Erythroblast (primary cell): Measurements from ENCODE around the gene CES1.
A peak's percentile ranks its signal among the peaks of the same experiment; 100 is the strongest.
"Not testable (repeated sequence)": the region's sequence is repeated elsewhere in the genome, so short reads cannot be mapped to it uniquely, and the experiment has no call there.

Source experiments
- DNase-seq, 2 experiments: peaks; one replicate each; lab custom pipeline; 2025; lab: John Stamatoyannopoulos, UW
- GATA1 ChIP-seq: IDR thresholded peaks from 2 replicates; pipeline ENCODE4 v1.6.1; 2011; ENCODE audit warnings: low read depth, mild to moderate bottlenecking, control low read depth, low read length, moderate library complexity
- POLR2A ChIP-seq: IDR thresholded peaks from 2 replicates; pipeline ENCODE4 v1.6.1; 2011; ENCODE audit warnings: mild to moderate bottlenecking, low read length

Gene CES1

GRCh38 chr16:55843105-55843395 is 10.2 kb upstream of the CES1 start:
- TF ChIP-seq GATA1 (no peak), POLR2A (no peak)
- DNase-seq, result no peak

DNA sequence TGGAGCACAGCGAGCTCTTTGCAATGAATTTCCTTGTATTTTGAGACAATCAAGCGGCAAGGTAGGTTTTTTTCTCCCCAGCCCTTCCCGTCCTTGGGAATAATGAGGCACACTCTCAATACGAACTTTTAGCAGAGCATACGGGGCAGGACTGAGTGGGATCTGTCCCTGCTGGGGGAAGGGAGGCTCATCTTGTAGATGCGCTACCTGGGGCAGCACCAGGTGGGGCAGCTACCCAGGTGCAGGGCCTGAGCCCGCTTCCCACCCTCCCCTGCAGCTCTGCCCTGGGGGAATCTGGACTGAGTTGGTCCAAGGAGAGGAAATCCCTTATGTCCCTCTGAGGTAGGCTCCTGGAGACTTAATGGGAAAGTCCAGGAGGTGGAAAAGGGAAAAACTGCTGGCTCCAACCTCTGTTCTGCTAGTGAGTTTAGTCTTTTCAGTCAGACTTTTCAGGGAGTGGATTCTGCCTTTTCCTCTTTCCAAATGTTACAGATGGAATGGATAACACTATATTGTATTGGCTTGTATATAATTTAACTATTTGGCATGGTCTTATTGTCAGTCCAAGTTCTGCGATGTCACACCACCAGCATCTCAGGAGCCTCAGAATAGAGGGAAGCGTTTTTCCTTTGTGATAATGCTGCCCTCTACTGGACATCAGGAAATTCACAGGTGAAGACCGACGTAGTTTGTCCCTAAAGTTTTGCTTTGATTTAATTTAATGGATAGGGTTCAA is 9.6 kb upstream of the CES1 start:
- no peak for TF ChIP-seq GATA1
- TF ChIP-seq POLR2A, result no peak
- DNase-seq, result peak; percentile 29 to 59

DNA sequence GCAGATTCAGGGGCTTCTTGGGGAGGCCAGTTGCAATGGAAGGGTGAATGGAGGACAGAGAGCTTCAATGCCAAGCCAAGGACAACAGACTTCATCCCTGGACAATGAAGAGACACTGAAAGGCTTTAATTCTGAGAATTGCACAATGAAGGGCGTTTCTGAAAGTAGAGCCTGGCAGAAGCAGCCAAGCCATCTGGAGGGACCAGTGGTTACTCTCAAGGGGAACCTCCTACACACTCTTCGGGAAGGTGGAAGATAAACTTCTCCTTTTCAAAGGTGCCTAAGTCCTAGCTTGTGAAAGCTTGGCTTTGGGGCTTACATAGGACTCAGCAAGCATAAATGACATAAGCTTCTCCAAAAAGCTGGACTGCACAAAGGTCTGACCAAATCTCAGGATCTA is 6.2 kb upstream of the CES1 start:
- no peak for DNase-seq
- TF ChIP-seq POLR2A (no peak), GATA1 (no peak)

GRCh38 chr16:55836158-55836611 is 3.3 kb upstream of the CES1 start:
- DNase-seq, result peak in 1 of 2 experiments; percentile 39
- TF ChIP-seq GATA1 (no peak), POLR2A (no peak)

DNA sequence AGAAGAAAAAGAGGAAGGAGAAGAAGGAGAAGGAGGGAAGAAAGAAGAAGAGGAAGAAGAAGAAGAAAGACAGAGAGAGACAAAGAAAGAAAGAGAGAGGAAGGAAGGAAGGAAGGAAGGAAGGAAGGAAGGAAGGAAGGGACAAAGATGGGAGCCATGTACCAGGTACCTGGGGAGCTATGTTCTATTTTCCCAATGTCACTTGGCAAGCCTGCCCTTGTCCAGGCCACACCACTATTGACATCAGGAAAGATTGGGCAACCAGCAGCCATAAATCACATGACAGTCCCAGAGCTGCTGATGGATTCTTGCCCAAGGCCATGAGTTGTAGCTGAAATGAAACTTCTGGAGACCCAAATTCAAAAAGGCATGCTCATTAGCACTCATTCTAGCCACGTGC is 2.7 kb upstream of the CES1 start:
- no peak for TF ChIP-seq GATA1
- no peak for TF ChIP-seq POLR2A

DNA sequence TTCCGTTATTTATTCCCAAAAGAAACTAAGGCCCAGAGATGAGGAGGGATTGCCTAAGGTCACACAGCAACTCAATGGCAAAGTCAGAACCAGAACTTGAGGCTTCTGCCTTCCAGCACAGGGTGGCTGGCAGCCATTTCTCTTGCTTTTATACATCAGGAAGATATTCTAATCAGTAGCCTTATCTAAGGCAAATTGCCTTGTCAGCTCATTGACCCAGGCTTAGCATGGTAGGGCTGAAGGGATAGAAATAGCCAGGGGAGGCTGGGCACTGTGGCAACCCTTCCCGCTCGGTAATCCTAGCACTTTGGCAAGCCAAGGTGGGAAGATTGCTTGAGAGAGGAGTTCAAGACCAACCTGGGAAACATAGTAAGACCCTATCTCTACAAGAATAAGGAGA is 2.3 kb upstream of the CES1 start:
- DNase-seq, result not testable (repeated sequence)

More for the DNA sequence above, 2.7 kb upstream of the CES1 start:
- DNase-seq, result no peak

DNA sequence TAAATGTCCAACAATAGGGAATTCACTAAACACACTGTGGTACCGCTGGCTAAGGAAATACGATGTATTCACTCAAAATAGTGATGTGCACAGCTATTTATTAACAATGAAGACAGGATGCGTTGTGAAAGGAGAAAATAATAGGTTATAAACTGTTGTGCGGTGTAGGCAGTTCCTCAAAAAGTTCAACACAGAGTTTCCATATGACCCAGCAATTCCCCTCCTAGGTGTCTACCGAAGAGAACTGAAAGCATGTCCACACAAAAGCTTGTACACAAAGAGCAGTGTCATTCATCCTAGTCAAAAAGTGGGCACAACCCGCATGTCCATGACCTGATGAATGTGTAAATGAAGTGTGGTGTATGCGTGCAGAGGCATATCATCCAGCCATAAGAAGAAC is 1.2 kb upstream of the CES1 start:
- TF ChIP-seq GATA1 (no peak), POLR2A (no peak)

DNA sequence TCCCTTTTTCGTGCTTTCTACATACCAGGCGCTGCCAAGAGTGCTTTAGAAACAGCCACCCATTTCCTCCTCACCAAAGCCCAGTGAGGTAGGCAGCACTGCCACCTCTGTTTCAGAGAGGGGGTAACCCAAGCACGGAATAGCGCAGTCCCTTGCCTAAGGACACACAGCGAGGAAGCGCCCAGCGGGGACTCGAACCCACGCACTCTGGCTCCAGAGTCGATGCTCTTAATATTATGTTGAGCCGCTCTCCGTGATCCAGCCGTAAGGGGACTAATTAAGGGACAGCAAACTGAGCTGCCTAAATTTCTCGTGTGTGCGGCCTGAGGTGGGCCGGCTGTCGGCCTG is 497 bp downstream of the CES1 start:
- no peak for DNase-seq
- TF ChIP-seq GATA1 (no peak), POLR2A (no peak)

More for the DNA sequence above, 1.2 kb upstream of the CES1 start:
- DNase-seq, result no peak

DNA sequence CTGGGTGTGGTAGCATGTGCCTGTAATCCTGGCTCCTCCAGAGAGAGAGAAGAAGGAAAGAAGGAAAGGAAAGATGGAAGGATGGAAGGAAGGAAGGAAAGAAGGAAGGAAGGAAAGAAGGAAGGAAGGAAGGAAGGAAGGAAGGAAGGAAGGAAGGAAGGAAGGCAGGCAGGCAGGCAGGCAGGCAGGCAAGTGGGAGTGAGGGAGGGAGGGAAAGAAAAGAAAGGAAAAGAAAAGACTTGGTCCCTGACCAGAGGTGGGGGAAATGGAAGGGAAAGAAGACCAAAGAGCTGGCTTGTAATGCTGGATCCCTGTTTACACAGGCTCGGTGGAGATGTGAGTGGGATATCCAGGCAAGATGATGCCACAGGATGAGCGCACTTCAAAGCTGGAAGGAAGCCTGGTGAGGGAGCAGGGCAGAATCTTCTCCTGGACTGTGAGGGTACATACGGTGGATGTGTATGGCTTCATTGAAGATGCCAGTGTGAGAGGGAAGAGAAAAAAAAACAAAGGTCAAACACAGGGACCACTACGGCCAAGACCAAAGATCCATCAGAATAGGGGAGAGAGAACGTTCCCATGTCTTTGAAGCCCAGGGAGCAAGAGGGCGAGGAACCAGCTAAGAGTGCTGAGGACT is 2.1 kb downstream of the CES1 start:
- DNase-seq, result no peak
- no peak for TF ChIP-seq GATA1
- no peak for TF ChIP-seq POLR2A

GRCh38 chr16:55829232-55829631 is 3.7 kb downstream of the CES1 start:
- not testable (repeated sequence) for DNase-seq

GRCh38 chr16:55828680-55829079 is 4.2 kb downstream of the CES1 start:
- no peak for DNase-seq
- no peak for TF ChIP-seq POLR2A
- TF ChIP-seq GATA1, result no peak

DNA sequence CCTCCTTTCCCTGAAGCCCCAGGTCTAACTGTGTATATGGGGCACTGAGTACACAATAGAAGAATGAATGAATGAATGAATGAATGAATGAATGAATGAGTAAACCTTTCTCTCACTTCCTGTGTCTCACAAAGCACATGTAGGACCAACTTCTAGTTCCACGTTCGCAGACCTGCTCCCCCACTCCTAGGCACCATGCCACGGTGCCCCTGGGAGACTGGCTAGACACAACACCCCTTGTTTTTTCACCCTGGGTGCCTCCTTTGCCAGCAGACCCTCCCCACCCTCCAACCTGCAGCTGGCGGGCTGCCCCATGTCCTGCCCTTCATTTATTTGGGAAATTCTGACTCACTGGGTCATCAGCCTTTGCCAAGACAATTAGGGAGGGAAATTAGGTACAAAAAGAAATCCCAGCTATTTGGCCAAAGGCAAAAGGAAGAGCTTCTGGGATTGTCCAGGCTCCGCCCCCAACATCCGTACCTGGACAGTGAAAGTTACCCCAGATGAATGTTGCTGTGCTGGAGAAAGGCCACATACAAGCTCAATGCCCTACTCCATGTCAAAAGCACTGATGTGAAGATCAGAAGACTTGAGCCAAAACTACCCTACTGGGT is 7.7 kb downstream of the CES1 start:
- DNase-seq, result no peak
- TF ChIP-seq GATA1 (no peak), POLR2A (no peak)

- no peak for TF ChIP-seq GATA1
- TF ChIP-seq POLR2A, result no peak
- DNase-seq, result no peak
Measured at GRCh38 chr16:55824473-55825000, 8.4 kb downstream of the CES1 start.

GRCh38 chr16:55822280-55822810 is 10.6 kb downstream of the CES1 start:
- TF ChIP-seq GATA1, result no peak
- no peak for TF ChIP-seq POLR2A
- no peak for DNase-seq

DNA sequence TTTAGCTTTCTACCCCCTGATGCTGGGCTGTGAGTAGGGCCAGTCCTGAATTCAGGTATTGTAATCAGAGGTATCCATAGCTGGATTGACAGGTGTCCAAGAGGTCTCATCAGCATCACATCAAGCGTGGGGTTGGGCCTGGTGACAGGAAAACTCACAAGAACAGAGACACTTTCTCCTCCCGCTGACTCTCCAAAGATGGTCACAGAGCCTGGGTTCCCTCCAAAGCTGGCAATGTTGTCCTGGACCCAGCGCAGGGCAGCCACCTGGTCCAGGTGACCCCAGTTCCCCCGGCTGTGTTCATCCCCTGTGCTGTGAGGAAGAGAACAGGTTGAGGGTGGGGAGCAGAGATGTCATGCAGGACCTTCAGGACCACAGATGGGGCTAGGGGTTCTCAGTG is 11.7 kb downstream of the CES1 start:
- no peak for DNase-seq
- TF ChIP-seq POLR2A, result no peak
- no peak for TF ChIP-seq GATA1
